Activated T-cell treated with anti-CD3 and anti-CD28 coated beads for 1 hour (primary cell): ENCODE data around the gene EZR.
"Not testable (repeated sequence)": the region's sequence is repeated elsewhere in the genome, so short reads cannot be mapped to it uniquely, and the experiment has no call there.

ENCODE experiments used
- DNase-seq: peaks from one replicate; pipeline ENCODE4 v3.0.0-alpha.2; 2020; ENCODE audit warnings: low read depth

EZR gene

DNA sequence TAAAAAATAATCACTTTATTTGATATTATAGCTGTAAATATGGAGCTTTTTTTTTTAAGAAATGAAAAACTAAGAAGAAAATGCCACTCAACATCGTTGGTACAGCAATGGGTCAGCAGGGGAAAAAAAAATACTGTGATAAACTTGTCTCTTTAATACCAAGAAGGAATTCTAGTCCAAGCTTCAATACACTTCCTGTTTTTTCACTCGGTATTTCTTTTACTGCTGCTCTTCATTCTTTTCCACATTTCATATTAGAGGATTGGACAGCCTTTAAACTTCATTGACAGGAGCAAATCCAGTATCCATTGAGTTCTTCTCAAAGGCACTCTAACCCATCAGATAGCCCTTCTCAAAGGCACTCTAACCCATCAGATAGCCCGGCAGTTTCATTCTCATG, 22.2 kb upstream of the EZR start:
- no peak for DNase-seq

DNA sequence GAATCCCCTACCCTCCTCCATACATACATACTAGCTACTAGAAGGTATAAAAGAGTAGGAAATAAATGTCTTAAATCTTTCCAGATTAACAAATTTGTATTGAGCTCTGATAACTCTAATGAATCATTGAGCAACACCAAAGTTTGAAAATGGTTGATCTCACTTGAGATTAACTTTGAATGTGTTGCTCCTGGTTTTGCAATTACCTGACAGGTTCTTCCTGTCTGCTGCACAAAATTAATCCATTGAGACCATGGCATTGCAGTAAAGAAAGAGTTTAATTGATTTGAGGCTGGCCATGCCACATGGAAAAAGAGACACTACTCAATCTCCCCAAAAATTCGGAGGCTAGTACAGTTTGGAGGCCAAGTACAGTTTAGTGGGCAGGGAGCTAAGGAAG, 21.3 kb upstream of the EZR start:
- DNase-seq: no peak

DNA sequence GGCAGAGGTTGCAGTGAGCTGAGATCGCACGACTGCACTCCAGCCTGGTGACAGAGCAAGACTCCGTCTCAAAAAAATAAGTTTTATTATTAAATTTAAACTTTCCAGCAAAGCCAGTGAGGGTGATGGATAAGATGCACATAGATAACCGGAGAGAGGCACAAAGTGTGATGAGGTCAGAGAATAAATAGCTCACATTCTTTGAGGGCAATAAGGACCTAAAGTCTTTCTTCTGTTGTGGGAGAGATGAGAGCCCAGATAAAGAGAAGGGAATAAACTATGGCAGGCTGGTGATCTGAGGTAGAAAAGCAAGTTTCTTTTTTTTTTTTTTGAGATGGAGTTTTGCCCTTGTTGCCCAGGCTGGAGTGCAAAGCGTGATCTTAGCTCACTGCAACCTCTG, 20.6 kb upstream of the EZR start:
- DNase-seq: no peak

DNA sequence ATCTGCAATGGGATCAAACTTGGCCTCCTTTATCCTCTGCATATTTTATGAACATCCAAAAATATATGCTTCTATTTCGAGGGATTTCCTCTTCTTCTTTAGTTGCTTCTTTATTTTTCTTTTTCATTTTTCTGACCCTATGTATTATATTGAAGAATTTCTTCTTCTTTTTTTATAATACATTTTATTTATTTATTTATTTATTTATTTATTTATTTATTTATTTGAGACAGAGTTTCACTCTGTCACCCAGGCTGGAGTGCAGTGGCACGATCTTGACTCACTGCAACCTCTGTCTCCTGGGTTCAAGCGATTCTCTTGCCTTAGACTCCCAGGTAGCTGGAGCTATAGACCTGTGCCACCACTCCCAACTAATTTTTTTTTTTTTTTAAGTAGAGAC, 19.6 kb upstream of the EZR start:
- not testable (repeated sequence) for DNase-seq

DNA sequence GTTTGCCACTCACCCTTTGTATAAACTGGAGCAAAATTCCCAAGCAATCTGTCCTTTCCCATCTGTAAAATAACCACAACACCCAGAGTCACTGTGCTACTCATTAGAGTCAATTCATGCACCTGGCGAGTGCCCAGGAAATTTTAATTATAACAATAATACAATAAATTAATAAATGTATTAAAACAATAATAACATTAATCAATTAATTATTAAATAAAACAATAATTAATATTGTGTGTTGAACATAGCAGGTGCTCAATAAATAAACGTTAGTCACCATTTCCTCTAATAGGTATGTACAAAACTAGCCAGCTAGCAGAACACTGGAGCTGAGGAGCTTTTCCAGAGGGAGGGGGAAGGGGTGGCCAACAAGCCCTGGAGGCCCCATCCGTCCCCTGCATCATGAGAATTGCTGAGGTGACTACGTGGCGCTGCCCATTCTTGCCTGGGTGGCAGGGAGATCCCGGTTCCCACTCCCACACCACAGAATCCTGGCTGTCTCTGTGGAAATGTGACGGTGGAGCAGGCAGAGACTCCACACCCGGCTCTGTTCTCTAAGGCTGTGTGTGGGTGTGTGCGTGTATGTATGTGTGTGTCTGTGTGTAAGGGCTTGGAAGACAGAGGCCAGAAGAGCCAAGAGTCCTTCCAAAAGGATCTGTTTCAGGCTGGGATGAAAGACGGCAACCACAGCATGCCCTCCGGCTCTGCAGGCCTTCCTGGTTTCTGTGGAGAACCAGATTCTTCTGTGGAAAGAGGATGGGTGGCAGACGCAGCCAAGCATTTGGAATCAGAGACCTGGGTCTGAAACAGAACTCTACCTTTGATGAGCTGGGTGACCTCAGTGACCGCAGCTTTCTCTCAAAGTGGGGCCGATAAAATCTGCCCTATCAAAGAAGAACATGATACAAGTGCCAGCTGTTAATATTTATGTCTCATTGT, 18.8 kb upstream of the EZR start:
- DNase-seq: no peak

- no peak for DNase-seq
Measured at GRCh38 chr6:158836625-158837311, 17.6 kb upstream of the EZR start.

GRCh38 chr6:158835616-158836221, 16.6 kb upstream of the EZR start:
- DNase-seq: no peak

- DNase-seq: no peak
Measured at GRCh38 chr6:158834675-158835385, 15.7 kb upstream of the EZR start.

DNA sequence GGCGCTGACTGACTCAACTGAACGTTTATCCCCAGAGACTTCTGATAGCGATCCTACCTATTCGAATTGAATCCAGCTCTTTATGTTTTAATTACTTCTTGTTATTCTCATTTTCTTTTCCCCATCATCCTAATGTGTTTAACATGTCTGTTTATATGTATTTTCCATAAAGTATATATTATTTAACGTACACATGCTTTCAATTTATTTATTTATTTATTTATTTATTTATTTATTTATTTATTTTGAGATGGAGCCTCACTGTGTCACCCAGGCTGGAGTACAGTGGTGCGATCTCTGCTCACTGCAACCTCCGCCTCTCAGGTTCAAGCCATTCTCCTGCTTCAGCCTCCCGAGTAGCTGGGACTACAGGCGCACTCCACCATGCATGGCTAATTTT, 13.6 kb upstream of the EZR start:
- DNase-seq: not testable (repeated sequence)

- no peak for DNase-seq
Measured at GRCh38 chr6:158832026-158832425, 12.9 kb upstream of the EZR start.

GRCh38 chr6:158831571-158831970, 12.4 kb upstream of the EZR start:
- DNase-seq: no peak

DNA sequence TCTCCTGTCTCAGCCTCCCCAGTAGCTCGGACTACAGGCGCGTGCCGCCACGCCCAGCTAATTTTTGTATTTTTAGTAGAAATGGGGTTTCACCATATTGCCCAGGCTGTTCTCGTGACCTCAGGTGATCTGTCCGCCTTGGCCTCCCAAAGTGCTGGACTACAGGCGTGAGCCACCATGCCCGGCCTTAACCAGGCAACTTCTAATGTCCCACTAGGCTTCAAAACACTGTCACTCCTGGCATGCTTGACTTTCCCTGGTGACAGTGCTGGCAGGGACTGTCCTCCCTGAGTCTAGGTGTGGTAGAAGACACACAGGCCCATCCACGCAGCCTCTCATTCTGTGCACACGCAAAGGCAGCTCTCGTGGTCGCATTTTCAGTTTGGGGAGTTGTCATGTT, 11.6 kb upstream of the EZR start:
- no peak for DNase-seq

GRCh38 chr6:158828807-158829206, 9.6 kb upstream of the EZR start:
- no peak for DNase-seq

DNA sequence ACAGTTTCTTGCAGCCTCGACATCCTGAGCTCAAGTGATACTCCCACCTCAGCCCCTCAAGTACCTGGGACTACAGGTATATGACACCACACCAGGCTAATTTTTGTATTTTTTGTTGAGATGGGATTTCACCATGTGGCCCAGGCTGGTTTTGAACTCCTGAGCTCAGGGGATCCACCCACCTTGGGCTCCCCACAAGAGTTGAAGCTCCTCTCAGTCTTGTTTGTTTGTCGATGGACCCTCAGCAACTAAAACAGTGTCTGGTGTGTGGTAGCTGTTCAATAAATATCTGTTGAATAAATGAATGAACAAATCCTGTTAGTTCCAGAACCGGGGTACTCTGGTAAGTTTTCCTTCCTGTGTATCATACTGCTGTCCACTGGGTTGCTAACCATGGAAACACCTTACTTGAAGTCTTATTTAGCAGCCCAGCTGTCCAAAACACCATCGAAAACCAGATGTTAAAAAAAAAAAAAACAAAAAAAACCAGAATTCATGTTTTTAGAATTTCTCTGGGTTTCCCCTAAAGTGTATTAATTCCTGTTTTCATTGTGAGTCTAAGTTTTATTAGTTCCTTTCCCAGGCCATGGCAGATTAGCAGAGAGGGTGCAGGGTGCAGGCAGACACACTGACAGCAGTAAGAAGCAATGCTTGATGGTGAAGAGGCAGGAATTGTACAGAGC, 7.8 kb upstream of the EZR start:
- DNase-seq: no peak

DNA sequence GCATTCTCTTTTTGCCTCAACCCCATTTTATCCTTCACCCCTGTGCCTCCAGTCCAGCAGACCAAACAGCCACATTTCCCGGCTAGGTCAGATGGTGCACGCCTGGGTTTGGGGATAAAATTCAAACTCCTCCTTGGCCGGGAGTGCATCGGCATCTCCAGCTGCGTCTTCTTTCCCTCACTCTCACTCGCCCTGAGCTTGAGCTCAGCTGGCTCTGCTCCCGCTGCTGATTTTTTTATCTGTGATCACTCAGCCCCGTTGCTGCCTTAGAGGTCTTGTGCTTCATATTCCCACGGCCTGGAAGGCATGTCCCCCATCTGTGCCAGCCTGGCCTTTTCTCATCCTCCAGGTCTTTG, 6.8 kb upstream of the EZR start:
- no peak for DNase-seq

DNA sequence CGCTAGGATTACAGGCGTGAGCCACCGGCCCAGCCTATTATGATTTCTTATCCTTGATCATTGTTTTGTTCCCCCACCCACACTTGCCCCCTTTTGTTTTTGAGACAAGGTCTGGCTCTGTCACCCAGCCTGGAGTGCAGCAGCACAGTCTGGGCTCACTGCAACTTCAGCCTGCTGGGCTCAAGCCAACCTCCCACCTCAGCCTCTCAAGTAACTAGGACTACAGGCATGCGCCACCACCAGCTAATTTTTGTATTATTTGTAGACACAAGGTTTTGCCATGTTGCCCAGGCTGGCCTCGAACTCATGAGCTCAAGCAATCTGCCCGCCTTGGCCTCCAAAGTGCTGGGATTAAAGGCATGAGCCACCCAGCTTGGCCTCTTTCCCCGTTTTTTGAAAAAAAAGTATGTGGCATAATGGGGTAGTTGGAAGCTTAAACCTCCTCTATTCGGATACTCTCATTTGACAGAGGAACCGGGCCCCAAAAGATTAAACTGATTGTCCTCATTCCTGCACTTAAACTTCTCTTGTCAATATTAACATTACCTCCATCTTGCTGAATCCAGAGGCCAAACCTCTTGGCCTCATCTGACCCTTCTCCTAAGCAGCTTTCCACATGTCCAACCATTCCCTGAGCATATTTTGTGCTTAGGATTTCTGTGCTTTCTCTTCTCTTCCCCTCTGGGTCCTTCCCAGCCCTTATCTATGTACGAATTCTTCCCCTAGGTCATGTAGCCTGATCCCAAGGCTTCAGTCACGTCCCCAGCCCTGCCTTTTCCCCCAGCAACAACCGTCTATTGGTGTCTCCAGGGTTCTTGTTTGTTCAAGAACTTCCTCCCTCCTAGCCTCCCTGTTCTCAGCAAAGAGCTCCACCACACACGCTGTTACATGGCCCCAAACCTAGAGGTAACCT, 6.1 kb upstream of the EZR start:
- no peak for DNase-seq

GRCh38 chr6:158823616-158824015, 4.4 kb upstream of the EZR start:
- DNase-seq: not testable (repeated sequence)

DNA sequence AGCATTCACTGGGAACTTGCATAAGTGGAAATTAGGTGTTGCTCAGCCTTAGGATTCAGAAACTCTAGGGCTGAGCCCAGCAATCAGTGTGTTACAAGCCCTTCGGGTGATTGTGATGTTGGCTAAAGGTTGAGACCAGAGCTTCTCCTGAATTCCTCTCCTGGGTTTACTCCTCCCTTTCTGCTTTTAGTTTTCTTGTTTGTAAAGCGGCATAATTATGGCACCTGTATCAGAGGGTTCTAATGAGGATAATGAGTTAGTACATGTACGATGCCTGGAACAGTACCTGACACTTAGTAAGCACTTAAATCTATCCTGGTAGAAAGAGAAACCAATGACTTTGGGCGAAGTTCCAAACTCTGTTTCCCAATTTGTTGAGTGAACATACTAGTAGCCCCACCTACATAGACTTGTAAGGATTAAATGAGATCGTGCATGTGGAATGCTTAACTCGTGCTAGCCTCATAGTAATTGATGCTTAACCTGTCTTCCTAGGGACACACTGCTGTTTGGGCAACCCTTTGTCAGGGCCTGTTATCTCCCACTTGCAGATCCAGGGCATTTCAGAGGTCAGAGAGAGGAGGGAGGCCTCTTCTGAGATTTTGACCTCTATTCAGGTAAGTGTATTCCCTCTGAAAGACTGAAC, 932 bp upstream of the EZR start:
- DNase-seq: no peak

DNA sequence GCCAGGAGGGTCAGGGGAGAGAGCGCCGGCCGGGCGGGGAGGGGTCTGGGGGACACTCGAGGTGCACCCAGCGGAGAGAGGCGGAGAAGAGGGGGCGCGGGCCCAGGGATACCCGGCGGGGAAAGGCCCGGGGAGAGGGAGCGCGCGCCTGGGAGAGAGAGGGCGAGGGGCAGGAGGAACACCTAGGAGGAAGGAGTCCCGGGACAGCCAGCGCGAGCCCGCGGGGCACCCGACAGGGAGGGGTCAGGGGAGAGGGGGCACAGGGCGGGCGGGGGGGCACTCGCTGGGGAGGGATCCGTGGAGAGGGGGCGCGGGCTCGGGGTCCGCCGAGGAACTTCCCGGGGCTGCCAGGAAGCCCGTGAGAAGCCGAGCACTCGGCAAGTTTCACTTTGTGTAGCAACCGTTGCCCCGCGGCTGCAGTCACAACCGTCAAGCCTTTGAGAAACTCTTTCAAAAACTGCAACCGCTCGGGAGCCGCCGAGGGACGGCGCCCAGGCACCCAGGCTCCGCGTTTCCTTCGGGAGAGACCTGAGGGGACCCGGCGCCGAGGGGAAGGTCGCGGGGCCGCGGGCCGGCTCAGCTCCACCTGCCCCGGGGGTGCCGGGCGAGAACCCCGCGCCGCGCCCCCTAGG, 471 bp downstream of the EZR start:
- DNase-seq: peak; percentile 47
